ENCODE measurements around the gene SAPCD2. TPM values are rescaled to one million over a fixed set of nuclear protein-coding genes. Genes with fewer than 3 reads are reported as not detected.
A peak's percentile ranks its signal among the peaks of the same experiment; 100 is the strongest.

Gene SAPCD2
- total RNA-seq, 1 donor from 2014 or later = 0.22 TPM

DNA sequence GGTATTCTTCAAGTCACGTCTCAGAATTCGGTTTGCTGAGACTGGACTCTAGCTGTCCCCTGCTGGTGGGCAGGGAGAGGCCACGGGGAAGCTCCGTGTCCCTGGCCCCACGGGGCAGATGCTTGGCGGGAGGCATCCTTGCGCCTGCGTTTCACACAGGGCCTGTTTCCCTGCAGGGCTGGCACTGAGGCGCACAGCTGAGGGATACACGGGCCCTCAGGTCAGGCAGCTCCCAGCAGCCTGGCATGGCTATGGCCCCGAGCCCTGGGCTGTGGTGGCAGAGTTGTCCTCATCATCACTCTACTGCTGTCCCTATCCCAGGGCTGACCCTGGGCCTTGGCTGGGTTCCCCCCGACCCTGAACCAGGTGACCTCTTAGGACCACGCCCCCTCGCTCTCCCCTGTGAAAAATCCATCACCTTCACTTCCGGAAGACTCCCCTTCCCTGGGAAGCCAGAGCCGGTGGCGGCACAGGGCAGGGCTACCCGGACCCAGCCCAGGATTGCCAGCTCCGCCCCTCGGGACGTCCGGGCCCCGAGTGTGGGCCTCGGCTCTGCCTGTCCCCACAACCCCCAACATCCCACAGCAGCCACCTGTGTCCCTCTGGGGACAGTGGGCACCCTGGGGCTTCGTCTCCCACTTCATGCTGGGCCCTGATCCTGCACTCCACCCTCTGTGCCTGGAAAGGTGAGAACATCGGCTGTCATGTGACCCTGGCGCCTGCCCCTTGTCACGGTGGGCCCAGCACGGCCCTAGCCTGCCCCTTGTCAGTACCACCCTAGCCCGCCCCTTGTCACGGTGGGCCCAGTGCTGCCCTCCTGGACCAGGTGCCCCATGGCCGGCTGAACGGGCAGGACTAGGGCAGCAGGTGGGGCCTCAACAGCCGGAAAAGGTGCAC is 39.1 kb upstream of the SAPCD2 start:
- intact Hi-C loops (cut with DNase I) = no loop called here
- ATAC-seq (no peak), DNase-seq (ENCODE audit: missing footprints) (peak; percentile 51)

DNA sequence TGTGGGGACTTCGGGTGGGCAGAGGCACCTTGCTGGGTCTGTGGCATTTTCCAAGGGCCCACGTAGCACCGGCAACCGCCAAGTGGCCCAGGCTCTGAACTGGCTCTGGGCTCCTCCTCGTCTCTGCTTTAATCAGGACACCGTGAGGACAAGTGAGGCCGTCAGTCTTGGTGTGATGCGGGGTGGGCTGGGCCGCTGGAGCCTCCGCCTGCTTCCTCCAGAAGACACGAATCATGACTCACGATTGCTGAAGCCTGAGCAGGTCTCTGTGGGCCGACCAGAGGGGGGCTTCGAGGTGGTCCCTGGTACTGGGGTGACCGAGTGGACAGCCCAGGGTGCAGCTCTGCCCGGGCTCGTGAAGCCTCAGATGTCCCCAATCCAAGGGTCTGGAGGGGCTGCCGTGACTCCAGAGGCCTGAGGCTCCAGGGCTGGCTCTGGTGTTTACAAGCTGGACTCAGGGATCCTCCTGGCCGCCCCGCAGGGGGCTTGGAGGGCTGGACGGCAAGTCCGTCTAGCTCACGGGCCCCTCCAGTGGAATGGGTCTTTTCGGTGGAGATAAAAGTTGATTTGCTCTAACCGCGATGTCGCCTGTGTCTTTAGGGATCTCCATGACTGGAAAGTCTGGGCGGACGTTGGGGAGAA is 38.4 kb upstream of the SAPCD2 start:
- intact Hi-C loops (cut with DNase I) = no loop called here
- DNase-seq (ENCODE audit: missing footprints) (no peak), ATAC-seq (no peak)

DNA sequence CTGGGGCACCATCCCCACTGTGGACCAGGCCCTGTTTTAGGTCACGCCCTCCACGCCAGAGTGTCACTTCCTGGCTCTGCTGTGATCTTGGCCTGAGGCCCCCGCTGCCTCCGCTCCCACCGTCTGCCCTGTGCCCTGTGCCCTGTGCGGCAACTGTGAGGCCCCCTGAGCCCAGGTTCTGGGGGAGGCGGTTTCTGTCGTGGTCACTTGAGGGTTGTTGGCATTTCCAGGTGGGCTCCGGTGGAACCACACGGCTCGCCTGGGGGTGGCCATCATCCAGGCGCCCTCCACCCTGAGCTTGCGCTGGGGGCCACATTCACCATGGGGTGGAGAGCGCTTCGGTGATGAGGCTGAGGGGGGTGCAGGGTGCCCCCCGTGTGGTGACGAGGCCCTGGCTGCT is 37.6 kb upstream of the SAPCD2 start:
- ATAC-seq (no peak), DNase-seq (ENCODE audit: missing footprints) (peak; percentile 43)
- intact Hi-C loops (cut with DNase I) = no loop called here

DNA sequence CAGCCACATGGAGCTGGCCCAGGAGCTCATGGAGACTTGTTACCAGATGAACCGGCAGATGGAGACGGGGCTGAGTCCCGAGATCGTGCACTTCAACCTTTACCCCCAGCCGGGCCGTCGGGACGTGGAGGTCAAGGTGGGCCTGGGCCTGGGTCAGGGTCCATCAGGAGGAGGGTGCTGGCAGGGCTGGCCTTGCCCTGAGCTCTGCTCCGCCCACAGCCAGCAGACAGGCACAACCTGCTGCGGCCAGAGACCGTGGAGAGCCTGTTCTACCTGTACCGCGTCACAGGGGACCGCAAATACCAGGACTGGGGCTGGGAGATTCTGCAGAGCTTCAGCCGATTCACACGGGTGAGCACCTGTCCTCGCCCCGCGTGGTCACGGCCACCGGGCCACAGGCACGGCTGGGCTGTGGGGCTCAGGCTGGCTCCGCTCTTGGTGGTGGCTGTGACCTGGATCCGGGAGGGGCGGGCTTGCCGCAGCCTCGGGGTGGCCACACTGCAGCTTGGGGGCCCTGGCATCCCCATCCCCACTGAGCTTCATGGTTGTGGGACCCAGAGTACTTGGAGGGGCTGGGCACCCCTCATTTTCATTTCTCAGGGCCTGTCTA is 37.1 kb upstream of the SAPCD2 start:
- DNase-seq (ENCODE audit: missing footprints) (peak; percentile 56), ATAC-seq (no peak)
- intact Hi-C loops (cut with DNase I) = no loop called here

DNA sequence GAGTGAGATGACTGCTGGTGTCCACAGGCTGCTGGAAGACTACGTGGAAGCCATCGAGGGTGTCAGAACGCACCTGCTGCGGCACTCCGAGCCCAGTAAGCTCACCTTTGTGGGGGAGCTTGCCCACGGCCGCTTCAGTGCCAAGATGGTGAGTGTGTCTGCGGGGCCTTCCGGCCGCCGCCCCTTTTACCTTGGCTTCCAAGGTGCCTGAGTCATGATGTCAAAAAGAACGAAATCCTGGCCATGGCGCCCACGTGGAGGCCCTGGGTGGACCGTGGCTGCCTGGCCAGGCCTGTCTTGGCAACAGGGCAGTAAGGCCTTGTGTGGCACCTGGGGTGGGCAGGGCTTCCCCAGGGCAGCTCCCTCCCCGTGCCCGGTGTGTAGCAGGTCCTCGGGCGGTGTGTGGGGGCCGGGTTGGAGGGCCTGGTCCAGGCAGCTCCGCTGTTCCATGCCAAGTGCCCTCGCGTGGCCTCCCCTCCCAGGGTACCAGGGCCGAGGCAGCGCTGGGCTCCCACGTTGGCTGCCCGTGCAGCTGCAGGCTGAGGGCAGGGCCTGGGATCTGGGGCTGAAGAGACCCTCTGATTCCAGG is 36.4 kb upstream of the SAPCD2 start:
- intact Hi-C loops (cut with DNase I) = no loop called here
- no peak for ATAC-seq
- DNase-seq (ENCODE audit: missing footprints) = peak; percentile 35

DNA sequence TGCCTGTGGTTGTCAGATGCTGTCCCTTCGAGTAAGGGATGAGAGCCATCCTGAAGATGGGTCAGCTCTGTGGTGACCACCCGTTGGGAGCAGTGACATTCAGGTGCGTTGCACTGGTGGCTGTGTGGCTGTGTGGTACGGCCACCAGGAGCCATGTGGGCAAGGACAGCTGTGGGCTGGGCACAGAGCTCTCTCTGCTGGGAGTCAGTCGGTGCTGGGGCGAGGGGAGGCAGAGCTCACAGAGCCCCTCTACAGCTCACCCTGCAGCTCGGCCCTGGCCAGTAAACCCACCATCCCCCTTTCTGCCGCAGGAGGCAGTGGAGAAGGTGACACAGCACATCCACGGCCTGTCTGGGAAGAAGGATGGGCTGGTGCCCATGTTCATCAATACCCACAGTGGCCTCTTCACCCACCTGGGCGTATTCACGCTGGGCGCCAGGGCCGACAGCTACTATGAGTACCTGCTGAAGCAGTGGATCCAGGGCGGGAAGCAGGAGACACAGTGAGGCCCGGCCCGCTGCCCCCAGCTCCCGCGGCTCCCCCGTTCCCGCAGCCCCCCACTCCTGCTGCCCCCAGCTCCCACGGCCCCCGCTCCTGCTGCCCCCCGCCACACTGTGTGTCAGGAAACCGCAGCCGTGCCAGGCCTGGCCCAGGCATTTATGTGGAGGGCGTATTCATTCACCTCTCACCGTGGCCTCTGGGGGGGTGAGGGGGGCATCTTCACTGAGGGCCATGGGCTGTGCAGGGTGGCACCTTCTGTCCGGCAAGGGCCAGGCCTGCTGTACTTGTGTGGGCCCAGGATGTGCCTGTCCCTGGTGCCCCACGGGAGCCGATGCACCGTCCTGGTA is 35.7 kb upstream of the SAPCD2 start:
- intact Hi-C loops (cut with DNase I) = no loop called here
- DNase-seq (ENCODE audit: missing footprints) (peak; percentile 60), ATAC-seq (no peak)

DNA sequence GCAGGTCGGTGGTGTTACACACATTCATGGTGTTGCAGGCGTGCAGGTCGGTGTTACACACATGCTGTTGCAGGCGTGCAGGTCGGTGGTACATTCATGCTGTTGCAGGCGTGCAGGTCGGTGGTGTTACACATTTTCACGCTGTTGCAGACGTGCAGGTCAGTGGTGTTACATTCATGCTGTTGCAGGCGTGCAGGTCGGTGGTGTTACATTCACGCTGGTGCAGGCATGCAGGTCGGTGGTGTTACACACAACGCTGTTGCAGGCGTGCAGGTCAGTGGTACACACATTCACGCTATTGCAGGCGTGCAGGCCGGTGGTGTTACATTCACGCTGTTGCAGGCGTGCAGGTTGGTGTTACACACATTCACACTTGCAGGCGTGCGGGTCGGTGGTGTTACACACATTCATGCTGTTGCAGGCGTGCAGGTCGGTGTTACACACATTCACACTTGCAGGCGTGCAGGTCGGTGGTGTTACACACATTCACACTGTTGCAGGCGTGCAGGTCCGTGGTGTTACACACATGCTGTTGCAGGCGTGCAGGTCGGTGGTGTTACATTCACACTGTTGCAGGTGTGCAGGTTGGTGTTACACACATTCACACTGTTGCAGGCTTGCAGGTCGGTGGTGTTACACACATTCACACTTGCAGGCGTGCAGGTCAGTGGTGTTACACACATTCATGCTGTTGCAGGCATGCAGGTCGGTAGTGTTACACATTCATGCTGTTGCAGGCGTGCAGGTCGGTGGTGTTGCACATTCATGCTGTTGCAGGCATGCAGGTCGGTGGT is 33.0 kb upstream of the SAPCD2 start:
- DNase-seq (ENCODE audit: missing footprints) = peak; percentile 68

DNA sequence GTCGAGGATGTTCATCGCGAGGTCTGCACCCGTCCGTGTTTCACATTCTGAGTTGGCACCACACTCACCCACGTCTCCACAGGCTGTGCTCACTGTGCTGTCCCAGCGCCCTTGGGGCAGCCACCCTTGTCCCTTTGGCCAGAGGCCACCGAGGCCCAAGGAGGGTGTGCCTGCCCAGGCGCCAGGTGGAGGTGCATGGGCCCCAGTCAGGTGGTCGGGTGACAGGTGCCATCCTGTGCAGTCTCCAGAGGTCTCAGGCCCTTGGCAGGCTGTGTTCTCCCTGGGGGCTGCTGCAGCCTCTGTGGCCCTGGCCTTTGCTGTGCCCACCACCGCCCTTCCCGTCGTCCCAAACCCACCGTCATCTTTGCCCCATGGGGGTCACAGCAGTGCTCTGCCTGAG is 28.9 kb upstream of the SAPCD2 start:
- ATAC-seq (no peak), DNase-seq (ENCODE audit: missing footprints) (no peak)
- intact Hi-C loops (cut with DNase I) = no loop called here

More for the DNA sequence above, 33.0 kb upstream of the SAPCD2 start:
- intact Hi-C loops (cut with DNase I) = no loop called here
- no peak for ATAC-seq

DNA sequence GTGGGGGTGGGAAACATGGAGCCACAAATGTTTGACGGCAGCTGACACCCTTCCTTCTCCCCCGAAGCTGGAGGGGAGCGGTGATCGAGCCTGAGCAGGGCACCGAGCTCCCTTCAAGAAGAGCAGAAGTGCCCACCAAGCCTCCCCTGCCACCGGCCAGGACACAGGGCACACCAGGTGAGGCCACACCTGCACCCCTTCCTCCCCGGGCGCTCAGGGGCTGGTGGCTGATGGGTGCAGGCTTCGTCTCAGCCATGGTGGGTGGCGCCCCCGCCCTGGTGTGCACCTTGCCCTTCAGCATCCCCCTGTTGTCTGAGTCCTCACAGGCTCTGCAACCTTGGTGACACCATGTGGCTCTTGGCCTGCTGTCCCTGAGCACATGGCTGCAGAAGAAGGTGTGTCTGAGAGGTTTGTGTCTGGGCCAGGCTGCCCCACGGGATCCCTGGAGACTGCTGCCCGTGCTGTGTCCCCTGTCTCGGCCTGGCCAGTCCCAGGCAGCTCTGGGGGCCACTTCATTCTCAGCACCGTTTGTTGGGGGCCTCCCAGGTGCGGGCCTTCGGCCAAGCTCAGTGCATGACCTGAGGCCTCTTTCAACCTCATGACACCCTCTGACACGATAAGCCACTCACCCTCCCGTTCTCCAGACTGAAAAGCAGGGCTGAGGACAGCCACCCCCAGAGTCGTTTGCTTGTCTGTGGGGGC is 27.6 kb upstream of the SAPCD2 start:
- DNase-seq (ENCODE audit: missing footprints) (peak; percentile 52), ATAC-seq (no peak)
- intact Hi-C loops (cut with DNase I) = no loop called here

DNA sequence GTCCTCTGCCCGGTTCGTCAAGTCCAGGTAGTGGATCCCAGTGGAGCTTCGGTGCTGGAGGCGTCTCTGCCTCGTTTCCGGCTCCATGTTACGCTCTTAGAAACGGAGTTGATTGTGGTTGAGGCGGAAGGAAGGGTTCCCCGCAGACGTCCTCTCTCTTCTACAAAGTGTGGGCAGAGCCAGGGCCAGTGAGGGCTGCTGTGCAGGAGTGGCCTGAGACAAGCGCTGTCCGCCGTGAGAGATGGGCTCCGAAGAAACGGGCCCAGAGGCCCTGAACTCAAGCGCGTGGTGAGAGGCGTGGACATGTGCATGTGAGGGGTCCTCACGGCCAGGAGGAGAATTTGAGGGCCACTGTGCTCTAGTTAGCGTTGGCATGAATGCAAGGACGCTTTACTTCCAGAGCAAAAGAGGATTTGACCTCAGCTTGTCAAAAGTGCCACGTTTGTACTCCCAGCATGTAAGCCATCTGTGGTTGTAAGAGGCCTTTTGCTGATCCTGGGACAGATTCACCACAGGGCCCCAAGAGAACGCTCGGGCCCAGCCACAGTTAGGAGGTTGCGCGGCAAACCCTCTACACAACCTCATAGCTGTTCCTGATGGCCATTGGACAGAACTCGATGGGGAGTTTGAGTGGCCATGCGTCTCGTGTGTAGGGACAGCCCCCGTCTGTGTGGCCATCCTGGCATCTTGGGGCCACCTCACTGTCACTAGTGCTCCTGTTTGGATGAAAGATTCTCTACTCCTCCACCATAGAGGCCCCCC is 26.6 kb upstream of the SAPCD2 start:
- ATAC-seq (no peak), DNase-seq (ENCODE audit: missing footprints) (no peak)
- intact Hi-C loops (cut with DNase I) = no loop called here

DNA sequence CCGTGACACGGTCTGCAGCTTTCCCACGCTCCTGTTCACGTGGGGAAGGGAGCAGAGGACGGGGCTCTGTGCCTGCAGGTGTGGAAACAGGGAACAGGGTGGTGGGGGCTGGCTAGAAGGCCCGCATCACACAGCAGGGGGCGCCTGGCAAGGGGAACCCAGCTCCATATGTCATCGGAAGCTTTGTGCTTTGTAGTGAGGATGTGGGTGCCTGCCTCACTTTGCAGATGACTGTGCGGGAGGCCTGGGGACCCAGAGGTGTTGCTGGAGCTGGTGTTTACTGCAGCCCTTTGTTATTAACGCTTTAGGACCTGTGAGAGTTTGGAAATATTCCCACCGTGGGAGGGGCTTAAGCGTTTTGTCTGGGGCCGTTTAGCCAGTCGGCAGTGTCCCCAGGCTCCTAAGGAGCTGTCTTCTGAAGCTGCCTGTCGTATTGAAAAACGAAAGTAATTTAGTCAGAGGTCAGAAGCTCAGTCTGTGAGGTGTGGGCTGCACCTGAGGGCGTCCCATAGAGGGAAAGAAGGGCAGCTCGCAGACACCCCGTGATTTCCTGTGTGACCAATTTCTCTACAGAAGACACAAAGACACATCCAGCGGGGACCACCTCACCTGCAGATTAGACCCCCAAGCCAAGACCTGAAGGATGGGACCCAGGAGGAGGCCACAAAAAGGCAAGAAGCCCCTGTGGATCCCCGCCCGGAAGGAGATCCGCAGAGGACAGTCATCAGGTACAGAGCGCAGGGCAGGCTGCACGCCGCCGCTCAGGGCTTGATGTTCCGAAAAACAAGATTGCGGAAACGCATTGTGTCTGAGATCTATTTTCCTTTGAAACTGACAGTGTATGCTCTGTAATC is 25.5 kb upstream of the SAPCD2 start:
- peak; percentile 20 for ATAC-seq
- intact Hi-C loops (cut with DNase I) = no loop called here
- DNase-seq (ENCODE audit: missing footprints) = no peak

DNA sequence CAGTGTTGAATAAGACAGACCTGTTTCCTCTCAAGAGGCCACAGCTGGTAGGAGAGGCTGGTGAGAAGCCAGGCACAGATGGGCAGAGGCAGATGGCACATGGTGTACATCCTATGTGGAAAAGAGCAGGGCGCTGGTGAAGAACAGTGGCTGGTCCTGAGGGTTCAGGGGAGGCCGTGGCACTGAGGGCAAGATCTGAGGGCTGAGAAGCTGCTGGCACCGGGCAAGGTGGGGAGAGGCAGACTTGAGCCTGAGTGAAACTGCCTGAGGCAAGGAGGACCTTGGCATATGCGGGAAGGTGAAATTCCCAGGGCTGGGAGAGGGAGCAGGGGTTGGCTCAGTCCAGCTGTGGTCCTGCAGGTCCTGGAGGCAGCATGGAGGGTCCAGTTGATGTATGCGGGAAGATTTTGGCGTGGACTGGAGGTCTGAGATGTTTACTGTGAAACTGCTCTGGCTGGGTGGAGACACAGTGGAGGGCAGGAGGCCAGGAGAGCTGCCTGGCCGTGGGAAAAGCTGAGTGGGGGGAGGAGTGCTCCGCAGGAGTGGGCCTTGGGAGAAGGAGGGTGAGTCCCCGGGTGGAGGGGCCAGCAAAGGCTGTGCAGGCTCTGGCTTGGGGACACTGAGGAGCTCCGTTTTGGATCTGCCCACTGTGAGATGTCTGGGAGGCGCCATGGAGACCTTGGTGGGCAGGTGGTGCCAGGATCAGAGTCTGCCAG is 19.0 kb upstream of the SAPCD2 start:
- no peak for DNase-seq (ENCODE audit: missing footprints)
- no peak for ATAC-seq
- intact Hi-C loops (cut with DNase I) = no loop called here

DNA sequence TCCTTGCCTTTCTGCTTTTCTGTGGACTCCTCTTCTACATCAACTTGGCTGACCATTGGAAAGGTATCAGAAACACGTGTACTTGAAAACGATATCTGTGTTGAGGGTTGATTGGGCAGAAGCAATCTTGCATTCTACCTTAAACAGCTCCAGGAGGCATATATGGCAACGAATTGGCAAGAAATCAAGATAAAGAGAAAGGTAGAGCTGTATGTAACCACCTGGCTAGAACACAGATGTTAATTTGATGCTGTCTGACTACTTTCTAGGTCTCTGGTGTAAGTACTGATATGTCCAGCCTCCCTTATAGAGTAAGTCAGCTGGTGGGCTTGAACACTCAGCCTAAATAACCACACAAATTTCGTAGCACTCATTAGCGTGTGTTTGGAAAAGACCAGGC is 17.8 kb upstream of the SAPCD2 start:
- DNase-seq (ENCODE audit: missing footprints) = no peak
- intact Hi-C loops (cut with DNase I) = no loop called here
- ATAC-seq = no peak

DNA sequence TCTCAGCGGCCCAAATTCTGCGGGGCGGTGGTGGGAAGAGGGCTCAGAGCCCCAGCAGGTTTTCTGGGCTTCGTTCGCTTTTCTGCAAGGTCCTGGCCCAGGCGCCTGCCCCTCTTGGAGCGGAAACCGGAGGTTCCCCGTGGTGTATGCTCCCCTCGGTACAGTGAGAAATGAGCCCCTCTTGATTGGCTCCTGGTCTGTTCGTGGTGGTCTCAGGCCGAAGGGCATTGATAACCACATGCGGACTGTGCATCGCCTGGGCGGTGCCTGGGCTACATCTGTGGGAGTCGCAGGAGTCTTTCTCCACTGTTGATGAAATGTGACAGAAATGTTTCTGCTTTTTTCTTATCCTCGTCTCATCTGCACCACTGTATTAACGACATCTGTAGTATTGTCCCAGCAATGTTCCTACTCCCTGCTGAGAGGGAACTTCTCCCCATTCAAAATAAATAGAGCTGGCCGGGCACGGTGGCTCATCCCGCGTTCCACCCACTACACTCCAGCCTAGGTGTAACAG is 17.1 kb upstream of the SAPCD2 start:
- DNase-seq (ENCODE audit: missing footprints) (no peak), ATAC-seq (no peak)
- intact Hi-C loops (cut with DNase I) = no loop called here

Measured in Right ventricle myocardium inferior (tissue), 1 donor.